ENCODE data around the gene FNBP1L. TPM values are rescaled to one million over a fixed set of nuclear protein-coding genes. Genes with fewer than 3 reads are reported as not detected.
"Not testable (repeated sequence)": the region's sequence is repeated elsewhere in the genome, so short reads cannot be mapped to it uniquely, and the experiment has no call there.

FNBP1L gene
- total RNA-seq, 1 experiment from 2014 or later, result 13.9 TPM

GRCh38 chr1:93442741-93443140 lies 5.2 kb upstream of the FNBP1L start:
- DNase-seq (ENCODE audit: low spot score), result no peak

- no peak for DNase-seq (ENCODE audit: low spot score)
Measured at GRCh38 chr1:93443454-93443853, 4.5 kb upstream of the FNBP1L start.

- DNase-seq (ENCODE audit: low spot score), result peak; percentile 93
Measured at GRCh38 chr1:93446837-93447451, 974 bp upstream of the FNBP1L start.

GRCh38 chr1:93448292-93448982 lies 519 bp downstream of the FNBP1L start:
- DNase-seq (ENCODE audit: low spot score), result peak; percentile 59

GRCh38 chr1:93448983-93449804 lies 1.3 kb downstream of the FNBP1L start:
- peak; percentile 76 for DNase-seq (ENCODE audit: low spot score)

- DNase-seq (ENCODE audit: low spot score), result no peak
Measured at GRCh38 chr1:93450321-93450720, 2.4 kb downstream of the FNBP1L start.

GRCh38 chr1:93453911-93454310 lies 6.0 kb downstream of the FNBP1L start:
- DNase-seq (ENCODE audit: low spot score), result no peak

GRCh38 chr1:93459126-93459525 lies 11.2 kb downstream of the FNBP1L start:
- DNase-seq (ENCODE audit: low spot score), result no peak

GRCh38 chr1:93461236-93461635 lies 13.3 kb downstream of the FNBP1L start:
- no peak for DNase-seq (ENCODE audit: low spot score)

- no peak for DNase-seq (ENCODE audit: low spot score)
Measured at GRCh38 chr1:93463960-93464359, 16.0 kb downstream of the FNBP1L start.

GRCh38 chr1:93465371-93466082 lies 17.6 kb downstream of the FNBP1L start:
- not testable (repeated sequence) for DNase-seq (ENCODE audit: low spot score)

GRCh38 chr1:93467606-93468005 lies 19.7 kb downstream of the FNBP1L start:
- no peak for DNase-seq (ENCODE audit: low spot score)

GRCh38 chr1:93468662-93469061 lies 20.7 kb downstream of the FNBP1L start:
- no peak for DNase-seq (ENCODE audit: low spot score)

GRCh38 chr1:93469223-93469622 lies 21.3 kb downstream of the FNBP1L start:
- DNase-seq (ENCODE audit: low spot score), result not testable (repeated sequence)

GRCh38 chr1:93471284-93471683 lies 23.4 kb downstream of the FNBP1L start:
- no peak for DNase-seq (ENCODE audit: low spot score)

- DNase-seq (ENCODE audit: low spot score), result no peak
Measured at GRCh38 chr1:93471911-93472310, 24.0 kb downstream of the FNBP1L start.

GRCh38 chr1:93474321-93474720 lies 26.4 kb downstream of the FNBP1L start:
- no peak for DNase-seq (ENCODE audit: low spot score)

- DNase-seq (ENCODE audit: low spot score), result no peak
Measured at GRCh38 chr1:93475681-93476080, 27.8 kb downstream of the FNBP1L start.

- not testable (repeated sequence) for DNase-seq (ENCODE audit: low spot score)
Measured at GRCh38 chr1:93479133-93479745, 31.3 kb downstream of the FNBP1L start.

GRCh38 chr1:93481899-93482298 lies 34.0 kb downstream of the FNBP1L start:
- not testable (repeated sequence) for DNase-seq (ENCODE audit: low spot score)

GRCh38 chr1:93483200-93483599 lies 35.3 kb downstream of the FNBP1L start:
- DNase-seq (ENCODE audit: low spot score), result no peak
